ENCODE data around the gene MYO1E.
"Not testable (repeated sequence)": the region's sequence is repeated elsewhere in the genome, so short reads cannot be mapped to it uniquely, and the experiment has no call there.

Gene MYO1E

DNA sequence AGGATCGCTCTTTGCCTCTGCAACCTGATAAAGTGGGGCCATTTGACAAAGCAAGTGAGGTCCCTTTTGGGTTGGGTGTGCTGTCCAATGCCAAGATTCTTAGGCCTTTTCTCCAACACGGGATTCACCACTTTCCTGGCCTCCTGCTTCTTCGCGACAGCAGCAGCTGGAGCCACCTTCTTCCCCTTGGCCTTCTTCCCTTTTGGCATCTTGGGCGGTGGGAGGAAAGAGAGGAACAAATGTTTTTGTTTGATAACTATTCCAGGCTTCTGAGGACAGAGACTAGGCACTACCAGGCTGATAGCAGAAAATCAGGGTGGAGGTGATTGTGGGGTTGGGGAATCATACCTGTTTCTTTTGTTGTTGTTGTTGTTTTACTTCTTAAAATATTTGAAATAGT lies 35.3 kb upstream of the MYO1E start:
- no peak for DNase-seq (ENCODE audit: low spot score)
- TF ChIP-seq, protein P1, sequence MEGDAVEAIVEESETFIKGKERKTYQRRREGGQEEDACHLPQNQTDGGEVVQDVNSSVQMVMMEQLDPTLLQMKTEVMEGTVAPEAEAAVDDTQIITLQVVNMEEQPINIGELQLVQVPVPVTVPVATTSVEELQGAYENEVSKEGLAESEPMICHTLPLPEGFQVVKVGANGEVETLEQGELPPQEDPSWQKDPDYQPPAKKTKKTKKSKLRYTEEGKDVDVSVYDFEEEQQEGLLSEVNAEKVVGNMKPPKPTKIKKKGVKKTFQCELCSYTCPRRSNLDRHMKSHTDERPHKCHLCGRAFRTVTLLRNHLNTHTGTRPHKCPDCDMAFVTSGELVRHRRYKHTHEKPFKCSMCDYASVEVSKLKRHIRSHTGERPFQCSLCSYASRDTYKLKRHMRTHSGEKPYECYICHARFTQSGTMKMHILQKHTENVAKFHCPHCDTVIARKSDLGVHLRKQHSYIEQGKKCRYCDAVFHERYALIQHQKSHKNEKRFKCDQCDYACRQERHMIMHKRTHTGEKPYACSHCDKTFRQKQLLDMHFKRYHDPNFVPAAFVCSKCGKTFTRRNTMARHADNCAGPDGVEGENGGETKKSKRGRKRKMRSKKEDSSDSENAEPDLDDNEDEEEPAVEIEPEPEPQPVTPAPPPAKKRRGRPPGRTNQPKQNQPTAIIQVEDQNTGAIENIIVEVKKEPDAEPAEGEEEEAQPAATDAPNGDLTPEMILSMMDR (IDR thresholded peaks at IDR 0.05; ENCODE audit: extremely low read depth, missing control alignments), result no peak

DNA sequence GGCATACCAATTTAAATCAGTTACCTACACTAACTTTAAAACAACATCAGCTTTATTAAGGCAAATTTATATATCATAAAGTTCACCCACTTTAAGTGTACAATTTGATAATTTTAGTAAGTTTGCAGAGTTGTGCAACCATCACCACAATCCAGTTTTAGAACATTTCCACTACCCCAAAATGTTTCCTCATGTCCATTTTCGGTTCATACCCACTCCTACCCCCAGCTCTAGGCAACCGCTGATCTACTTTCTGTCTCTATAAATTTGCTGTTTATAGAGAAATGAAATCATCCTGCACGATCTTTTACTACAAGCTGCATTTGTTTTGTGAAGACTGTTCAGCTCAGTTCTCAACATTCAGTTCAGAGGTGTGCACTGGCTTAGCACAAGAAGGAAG lies 33.8 kb upstream of the MYO1E start:
- TF ChIP-seq, protein P1 (IDR thresholded peaks at IDR 0.05; ENCODE audit: extremely low read depth, missing control alignments), result no peak
- peak; percentile 18 for DNase-seq (ENCODE audit: low spot score)

DNA sequence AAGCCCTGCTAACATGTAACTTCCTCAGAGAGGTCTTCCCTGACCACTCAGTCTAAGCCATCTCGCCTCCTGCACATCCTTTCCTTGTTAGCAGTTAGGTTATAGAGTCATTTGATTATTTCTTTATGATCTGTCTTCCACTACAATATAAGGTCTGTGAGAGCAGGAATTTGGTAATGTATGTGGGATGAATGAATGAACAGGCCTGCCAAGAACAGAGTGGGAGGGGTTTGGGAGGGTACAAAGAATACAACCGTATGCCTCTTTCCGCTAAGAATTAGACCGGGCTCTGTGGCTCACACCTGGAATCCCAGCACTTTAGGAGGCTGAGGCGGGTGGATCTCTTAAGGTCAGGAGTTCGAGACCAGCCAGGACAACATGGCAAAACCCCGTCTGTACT lies 32.4 kb upstream of the MYO1E start:
- DNase-seq (ENCODE audit: low spot score), result no peak
- TF ChIP-seq, protein P1 (IDR thresholded peaks at IDR 0.05; ENCODE audit: extremely low read depth, missing control alignments), result no peak

DNA sequence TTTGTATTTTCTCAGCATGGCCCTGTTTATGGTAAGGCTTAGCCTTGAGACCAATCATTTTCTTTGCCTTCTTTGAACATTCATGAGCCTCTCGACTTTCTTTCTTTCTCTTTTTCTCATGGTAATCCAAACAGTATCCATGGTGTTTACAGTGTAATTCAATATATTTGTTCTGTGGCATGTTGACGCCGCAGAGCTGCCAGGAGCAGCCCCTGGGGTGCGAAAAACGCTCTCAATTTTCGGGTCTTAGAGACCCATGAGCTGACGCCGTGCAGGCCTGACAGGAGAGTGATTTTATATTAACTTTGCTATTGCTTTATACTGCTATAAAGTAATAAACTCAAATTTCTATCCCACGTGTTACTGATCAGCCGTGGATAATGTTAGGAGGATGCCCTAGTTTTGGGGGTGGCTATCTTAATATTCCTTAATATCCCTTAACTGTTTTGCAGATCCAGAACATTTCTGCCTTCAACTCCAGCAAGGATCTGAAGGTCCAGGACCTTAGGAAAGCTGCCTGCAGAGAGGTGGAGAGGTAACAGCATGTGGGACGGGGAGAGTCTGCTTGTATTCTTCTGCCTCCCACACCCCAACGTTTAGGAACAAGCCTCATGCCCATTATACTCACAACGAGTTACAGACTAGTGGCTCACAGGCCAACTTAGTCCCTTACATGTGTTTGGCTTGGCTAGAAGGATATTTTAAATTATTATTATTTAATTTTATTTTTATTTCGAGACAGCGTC lies 29.3 kb upstream of the MYO1E start:
- TF ChIP-seq, protein P1 (IDR thresholded peaks at IDR 0.05; ENCODE audit: extremely low read depth, missing control alignments), result no peak
- DNase-seq (ENCODE audit: low spot score), result no peak

DNA sequence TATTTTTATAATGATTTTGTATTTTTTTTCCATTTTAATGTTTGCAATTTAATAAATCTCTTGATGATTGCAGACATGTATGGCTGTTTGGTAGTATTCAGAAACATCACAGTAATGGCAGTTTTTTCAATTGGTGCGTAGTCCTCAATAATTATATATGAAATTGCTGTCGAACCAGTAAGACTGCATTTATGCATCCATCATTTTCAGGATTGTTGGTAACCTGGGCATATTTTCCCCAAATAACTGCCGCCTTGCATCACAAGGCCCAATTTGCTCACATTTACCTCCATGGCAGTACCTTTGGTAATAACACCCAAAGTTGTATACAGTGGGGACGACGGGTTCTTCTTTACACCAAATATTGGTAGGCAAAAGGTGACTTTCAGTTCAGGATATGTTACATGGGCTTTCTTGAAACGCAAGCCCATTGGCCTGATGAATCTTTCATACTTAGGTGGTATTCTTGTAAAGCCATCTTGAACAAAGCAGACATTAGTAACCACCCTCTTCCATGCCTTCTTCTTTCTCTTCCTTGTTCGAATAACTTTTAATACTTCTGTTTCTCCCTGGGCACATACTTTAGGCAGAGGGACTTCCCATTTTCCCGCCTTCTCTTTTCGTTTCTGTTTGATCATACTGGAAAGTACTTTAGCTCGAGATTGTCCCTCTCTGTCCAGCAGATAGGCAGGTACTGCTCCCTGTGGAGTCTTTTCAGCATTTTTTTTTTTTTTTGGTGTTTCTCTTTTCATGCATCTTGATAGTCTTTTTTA lies 28.6 kb upstream of the MYO1E start:
- DNase-seq (ENCODE audit: low spot score), result not testable (repeated sequence)

DNA sequence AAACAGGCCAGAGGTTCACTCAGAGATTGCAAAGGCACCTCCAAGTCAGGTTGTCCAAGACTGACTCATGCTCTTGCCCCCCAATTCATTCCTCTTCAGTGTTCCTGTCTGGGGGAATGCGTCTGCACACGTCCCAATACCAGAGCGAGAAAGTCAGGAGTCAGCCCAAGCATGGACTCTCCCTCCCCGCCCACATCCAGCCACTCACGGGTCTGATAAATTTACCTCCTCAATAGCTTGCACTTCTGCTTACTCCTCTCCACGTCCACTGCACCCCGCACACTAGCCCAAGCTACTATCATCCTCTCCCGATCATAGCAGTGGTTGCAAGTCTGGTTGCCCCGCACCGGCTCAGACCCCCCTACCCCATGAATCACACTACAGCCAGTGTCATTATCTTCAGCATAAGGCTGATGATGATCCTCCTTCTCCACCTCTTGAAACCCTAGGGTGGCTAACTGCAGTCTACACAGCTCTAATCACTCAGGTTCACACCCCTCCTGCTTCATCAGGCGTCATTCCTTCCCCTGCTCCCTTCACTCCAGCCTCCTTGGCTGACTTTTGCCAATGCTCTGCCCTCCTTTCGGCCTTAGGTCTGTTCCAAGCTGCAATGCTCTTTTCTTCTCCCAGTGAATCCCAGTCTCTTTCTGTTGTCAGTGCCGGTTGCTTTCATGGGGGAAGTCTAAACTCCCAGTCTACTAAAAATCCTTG lies 27.6 kb upstream of the MYO1E start:
- DNase-seq (ENCODE audit: low spot score), result no peak
- TF ChIP-seq, protein P1 (IDR thresholded peaks at IDR 0.05; ENCODE audit: extremely low read depth, missing control alignments), result no peak

DNA sequence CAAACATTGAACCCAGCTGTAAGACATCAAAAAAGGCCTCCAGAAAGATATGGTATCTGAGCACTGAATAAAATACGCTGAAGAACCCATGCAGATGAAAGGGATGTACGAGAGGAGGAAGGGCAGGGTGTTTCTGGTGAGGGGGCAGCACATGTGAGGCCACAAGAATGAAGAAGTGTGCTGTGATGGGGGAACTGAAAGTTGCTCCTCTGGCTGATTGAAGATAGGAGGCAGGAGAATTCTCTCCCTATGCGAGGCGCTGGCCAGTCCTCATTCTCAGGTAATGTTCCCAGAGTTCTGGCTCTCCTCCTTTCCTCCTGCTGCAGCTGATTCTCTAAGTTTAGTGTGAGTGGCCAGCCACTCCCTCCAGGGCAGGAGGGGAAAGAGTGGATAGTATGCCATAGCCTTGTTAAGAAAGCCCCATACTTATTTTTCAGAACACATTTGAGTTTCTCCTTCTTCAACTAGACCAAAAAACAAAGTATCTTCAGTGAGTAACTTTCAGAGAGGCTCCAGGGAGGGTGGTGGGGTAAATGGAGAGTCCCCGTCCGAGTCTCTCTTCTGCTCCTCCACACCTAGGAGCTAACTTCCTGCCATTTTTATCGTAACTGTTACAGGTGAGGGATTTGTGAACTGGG lies 26.9 kb upstream of the MYO1E start:
- peak; percentile 73 for DNase-seq (ENCODE audit: low spot score)

More for the DNA sequence above, 26.9 kb upstream of the MYO1E start:
- TF ChIP-seq, protein P1 (IDR thresholded peaks at IDR 0.05; ENCODE audit: extremely low read depth, missing control alignments), result no peak
